Esophagus muscularis mucosa (tissue), 4 donors: ENCODE data around the gene SH3BP5. TPM values are rescaled to one million over a fixed set of nuclear protein-coding genes. Genes with fewer than 3 reads are reported as not detected.

ENCODE experiments used
- DNase-seq: peaks from one replicate; pipeline ENCODE4 v3.0.0-alpha.2; 2017; ENCODE audit errors: extremely low spot score
- H3K27ac ChIP-seq, 4 donors: fragments of 200-600 bp; sonication (generic); replicated peaks in 1 of 4; 1 replicate in 3 of 4; 2 replicates in 1 of 4; pipeline ENCODE4 v1.5.1; 2016 to 2019; ENCODE audit warnings: mild to moderate bottlenecking in 1 of 4
- H3K27me3 ChIP-seq, 4 donors: fragments of 200-600 bp; sonication (generic); one replicate each; pipeline versions ENCODE4 v1.5.1 to v1.6.0; 2016 to 2019
- H3K36me3 ChIP-seq, 4 donors: fragments of 200-600 bp; sonication (generic); one replicate each; pipeline ENCODE4 v1.5.1; 2016 to 2019
- H3K4me1 ChIP-seq, 4 donors: fragments of 200-600 bp; sonication (generic); one replicate each; pipeline ENCODE4 v1.5.1; 2016 to 2019
- H3K4me3 ChIP-seq, 4 donors: fragments of 200-600 bp; sonication (generic); 1 replicate in 2 of 4; 2 replicates in 2 of 4; pipeline ENCODE4 v1.5.1; 2016 to 2019; ENCODE audit warnings: mild to moderate bottlenecking in 4 of 4, moderate library complexity in 1 of 4
- H3K9me3 ChIP-seq, 4 donors: fragments of 200-600 bp; sonication (generic); 1 replicate in 3 of 4; 2 replicates in 1 of 4; pipeline ENCODE4 v1.5.1; 2016 to 2019
- CTCF ChIP-seq, 3 experiments: fragments of 200-600 bp in 2 of 3; fragments of 450-650 bp in 1 of 3; sonication (generic) in 2 of 3; IDR thresholded peaks; one replicate each; pipeline ENCODE4 v1.5.1; 2017 to 2019; ENCODE audit warnings: antibody characterized with exemption in 3 of 3, mild to moderate bottlenecking in 2 of 3, moderate library complexity in 1 of 3
- EP300 ChIP-seq: sonication (generic); formaldehyde crosslinking; IDR thresholded peaks from one replicate; pipeline ENCODE4 v1.6.1; 2017; ENCODE audit warnings: antibody characterized with exemption
- POLR2A ChIP-seq: fragments of 450-650 bp; IDR thresholded peaks from one replicate; pipeline ENCODE4 v1.6.1; 2017; ENCODE audit warnings: antibody characterized with exemption, moderate library complexity, mild to moderate bottlenecking, low read depth
- POLR2AphosphoS5 ChIP-seq, 2 donors: sonication (generic); formaldehyde crosslinking; IDR thresholded peaks; one replicate each; pipeline ENCODE4 v1.6.1; 2017; ENCODE audit warnings: antibody characterized with exemption in 2 of 2
- WGBS: methylation state at CpG from one replicate; pipeline ENCODE4 v1.1.5; 2018; 5-methylcytosine and 5-hydroxymethylcytosine counted together
- intact Hi-C: fragments of 100-400 bp; cut with DNase I; formaldehyde crosslinking; loops from one replicate; pipeline ENCODE4 v1.15.1; 2023
- total RNA-seq, 4 donors: library from RNA; depleted of rRNA; stranded (reverse); fragments of >200 nt; gene quantifications; one replicate each; pipeline versions ENCODE4 v1.1.0 to v1.2.1, GENCODE V29; 2016

Gene SH3BP5
- total RNA-seq, 4 donors from 2014 or later = 26.2 to 56.5 (median 38.2) TPM

- Histone ChIP-seq H3K4me3 (no peak overlapping the region), H3K4me1 (peaks cover 0 to 8% (median 4%) of the 10 kb centered on the region in 4 donors), H3K27ac (no peak overlapping the region), H3K9me3 (no peaks in the 10 kb centered on the region), H3K27me3 (no peaks in the 10 kb centered on the region), H3K36me3 (peaks cover 18 to 79% (median 70%) of the 10 kb centered on the region in 4 donors)
- intact Hi-C loops = no loop called here
- DNase-seq = no peak
- TF ChIP-seq EP300 = no peak
- TF ChIP-seq POLR2A = no peak
- TF ChIP-seq POLR2AphosphoS5 (IDR thresholded peaks at IDR 0.05) = no peak
- TF ChIP-seq CTCF (IDR thresholded peaks at IDR 0.05) = no peak
- WGBS = 96% methylated on average over 4 of the region's 4 CpGs
Observed at GRCh38 chr3:15229262-15229661, 103.1 kb downstream of the SH3BP5 start.

GRCh38 chr3:15228147-15228546 is 104.2 kb downstream of the SH3BP5 start:
- Histone ChIP-seq H3K36me3 (peaks cover 11 to 79% (median 65%) of the 10 kb centered on the region in 4 donors), H3K27ac (no peak overlapping the region), H3K4me3 (no peak overlapping the region), H3K4me1 (peaks cover 0 to 8% (median 4%) of the 10 kb centered on the region in 4 donors), H3K27me3 (no peaks in the 10 kb centered on the region), H3K9me3 (no peaks in the 10 kb centered on the region)
- TF ChIP-seq EP300 (no peak), POLR2AphosphoS5 (IDR thresholded peaks at IDR 0.05) (no peak), CTCF (IDR thresholded peaks at IDR 0.05) (no peak), POLR2A (no peak)
- DNase-seq = no peak
- intact Hi-C loops = no loop called here
- WGBS = 92% methylated on average over 1 of the region's 1 CpG

- Histone ChIP-seq H3K36me3 (peaks cover 33 to 82% (median 68%) of the 10 kb centered on the region in 4 donors), H3K4me3 (no peak overlapping the region), H3K4me1 (peaks cover 0 to 10% (median 7%) of the 10 kb centered on the region in 4 donors), H3K9me3 (no peaks in the 10 kb centered on the region), H3K27me3 (no peaks in the 10 kb centered on the region), H3K27ac (no peak overlapping the region)
- 85% methylated on average over 7 of the region's 7 CpGs for WGBS
- DNase-seq = no peak
- intact Hi-C loops = no loop called here
- TF ChIP-seq CTCF (IDR thresholded peaks at IDR 0.05) = no peak
- no peak for TF ChIP-seq POLR2A
- TF ChIP-seq EP300 = no peak
- TF ChIP-seq POLR2AphosphoS5 (IDR thresholded peaks at IDR 0.05) = no peak
Observed at GRCh38 chr3:15223685-15224572, 108.5 kb downstream of the SH3BP5 start.

GRCh38 chr3:15221574-15222217 is 110.7 kb downstream of the SH3BP5 start:
- intact Hi-C loops = no loop called here
- Histone ChIP-seq H3K27ac (no peak overlapping the region), H3K4me1 (peaks cover 5 to 17% (median 15%) of the 10 kb centered on the region in 4 donors), H3K9me3 (no peaks in the 10 kb centered on the region), H3K36me3 (peaks cover 48 to 79% (median 67%) of the 10 kb centered on the region in 4 donors), H3K4me3 (no peak overlapping the region), H3K27me3 (no peaks in the 10 kb centered on the region)
- DNase-seq = no peak
- no peak for TF ChIP-seq POLR2A
- TF ChIP-seq EP300 = no peak
- no peak for TF ChIP-seq CTCF (IDR thresholded peaks at IDR 0.05)
- no peak for TF ChIP-seq POLR2AphosphoS5 (IDR thresholded peaks at IDR 0.05)
- 83% methylated on average over 11 of the region's 11 CpGs for WGBS
